Measurements from ENCODE around the gene ADGRB2.

- TF ChIP-seq EZH2phosphoT487 (IDR thresholded peaks at IDR 0.05; ENCODE audit: insufficient read depth, low read depth) (no peak), EZH2 (IDR thresholded peaks at IDR 0.05; ENCODE audit: insufficient read depth, poor library complexity, severe bottlenecking) (no peak)
Observed at GRCh38 chr1:31769720-31770390, 5.7 kb upstream of the ADGRB2 start.

Data from GM23248 (cell line).